Hematopoietic multipotent progenitor cell treated with erythropoietin and hydrocortisone succinate and interleukin-3 and kit ligand, for 4 days (in vitro differentiated cells): ENCODE results near the gene TIAM1.

Source experiments
- DNase-seq: peaks from one replicate; pipeline ENCODE4 v3.0.0-alpha.2; 2015

The TIAM1 gene

GRCh38 chr21:31343680-31344480, at the start of gene TIAM1:
Gene TIAM1 (minus strand): TSS chr21:31344261. CDS start chr21:31266972, 77,289 bp downstream.
- peak; percentile 55 for DNase-seq

- no peak for DNase-seq
These were observed 43.6 kb upstream of the TIAM1 start for GRCh38 chr21:31387560-31388186.

GRCh38 chr21:31386006-31386405, 41.9 kb upstream of the TIAM1 start:
- DNase-seq, result no peak

GRCh38 chr21:31383770-31384169, 39.7 kb upstream of the TIAM1 start:
- DNase-seq, result no peak

GRCh38 chr21:31382060-31382459, 38.0 kb upstream of the TIAM1 start:
- peak; percentile 92 for DNase-seq

GRCh38 chr21:31376301-31376700, 32.2 kb upstream of the TIAM1 start:
- DNase-seq, result no peak

- DNase-seq, result no peak
These were observed 30.3 kb upstream of the TIAM1 start for GRCh38 chr21:31374395-31374794.

GRCh38 chr21:31372471-31372765, 28.4 kb upstream of the TIAM1 start:
- no peak for DNase-seq

GRCh38 chr21:31371715-31372470, 27.8 kb upstream of the TIAM1 start:
- no peak for DNase-seq

- no peak for DNase-seq
These were observed 27.0 kb upstream of the TIAM1 start for GRCh38 chr21:31370893-31371544.

- DNase-seq, result no peak
These were observed 26.3 kb upstream of the TIAM1 start for GRCh38 chr21:31370281-31370892.

- DNase-seq, result no peak
These were observed 24.3 kb upstream of the TIAM1 start for GRCh38 chr21:31368361-31368760.

- no peak for DNase-seq
These were observed 23.7 kb upstream of the TIAM1 start for GRCh38 chr21:31367801-31368200.

GRCh38 chr21:31366825-31367224, 22.8 kb upstream of the TIAM1 start:
- no peak for DNase-seq

- peak; percentile 16 for DNase-seq
These were observed 20.3 kb upstream of the TIAM1 start for GRCh38 chr21:31364253-31364945.

GRCh38 chr21:31363720-31364119, 19.7 kb upstream of the TIAM1 start:
- DNase-seq, result peak; percentile 70

- DNase-seq, result no peak
These were observed 16.7 kb upstream of the TIAM1 start for GRCh38 chr21:31360717-31361116.

- no peak for DNase-seq
These were observed 14.1 kb upstream of the TIAM1 start for GRCh38 chr21:31358158-31358557.

GRCh38 chr21:31356440-31356839, 12.4 kb upstream of the TIAM1 start:
- no peak for DNase-seq

GRCh38 chr21:31354604-31355443, 10.8 kb upstream of the TIAM1 start:
- peak; percentile 8 for DNase-seq

- no peak for DNase-seq
These were observed 10.1 kb upstream of the TIAM1 start for GRCh38 chr21:31354122-31354521.
